Measurements from ENCODE around the gene CALML6. TPM values are rescaled to one million over a fixed set of nuclear protein-coding genes. Genes with fewer than 3 reads are reported as not detected.

Gene CALML6
- total RNA-seq, 4 donors from 2014 or later, result 0.13 TPM; not detected in 3

- Histone ChIP-seq H3K27ac (no peak overlapping the region), H3K36me3 (no peaks in the 10 kb centered on the region), H3K4me3 (replicated peaks in 1 of 3) (no peak overlapping the region), H3K27me3 (no peaks in the 10 kb centered on the region), H3K9me3 (no peaks in the 10 kb centered on the region), H3K4me1 (peaks cover 3 to 7% of the 10 kb centered on the region in 2 donors)
- WGBS, 2 donors, result 71 to 78% methylated on average over 19 of the region's 19 CpGs
- intact Hi-C loops (cut with DNase I), result no loop called here
- no peak for TF ChIP-seq POLR2A (IDR thresholded peaks at IDR 0.05)
- TF ChIP-seq, protein P1, sequence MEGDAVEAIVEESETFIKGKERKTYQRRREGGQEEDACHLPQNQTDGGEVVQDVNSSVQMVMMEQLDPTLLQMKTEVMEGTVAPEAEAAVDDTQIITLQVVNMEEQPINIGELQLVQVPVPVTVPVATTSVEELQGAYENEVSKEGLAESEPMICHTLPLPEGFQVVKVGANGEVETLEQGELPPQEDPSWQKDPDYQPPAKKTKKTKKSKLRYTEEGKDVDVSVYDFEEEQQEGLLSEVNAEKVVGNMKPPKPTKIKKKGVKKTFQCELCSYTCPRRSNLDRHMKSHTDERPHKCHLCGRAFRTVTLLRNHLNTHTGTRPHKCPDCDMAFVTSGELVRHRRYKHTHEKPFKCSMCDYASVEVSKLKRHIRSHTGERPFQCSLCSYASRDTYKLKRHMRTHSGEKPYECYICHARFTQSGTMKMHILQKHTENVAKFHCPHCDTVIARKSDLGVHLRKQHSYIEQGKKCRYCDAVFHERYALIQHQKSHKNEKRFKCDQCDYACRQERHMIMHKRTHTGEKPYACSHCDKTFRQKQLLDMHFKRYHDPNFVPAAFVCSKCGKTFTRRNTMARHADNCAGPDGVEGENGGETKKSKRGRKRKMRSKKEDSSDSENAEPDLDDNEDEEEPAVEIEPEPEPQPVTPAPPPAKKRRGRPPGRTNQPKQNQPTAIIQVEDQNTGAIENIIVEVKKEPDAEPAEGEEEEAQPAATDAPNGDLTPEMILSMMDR (IDR thresholded peaks at IDR 0.05), result no peak
- DNase-seq, result no peak
These were observed 26.3 kb downstream of the CALML6 start for GRCh38 chr1:1941211-1941841.

DNA sequence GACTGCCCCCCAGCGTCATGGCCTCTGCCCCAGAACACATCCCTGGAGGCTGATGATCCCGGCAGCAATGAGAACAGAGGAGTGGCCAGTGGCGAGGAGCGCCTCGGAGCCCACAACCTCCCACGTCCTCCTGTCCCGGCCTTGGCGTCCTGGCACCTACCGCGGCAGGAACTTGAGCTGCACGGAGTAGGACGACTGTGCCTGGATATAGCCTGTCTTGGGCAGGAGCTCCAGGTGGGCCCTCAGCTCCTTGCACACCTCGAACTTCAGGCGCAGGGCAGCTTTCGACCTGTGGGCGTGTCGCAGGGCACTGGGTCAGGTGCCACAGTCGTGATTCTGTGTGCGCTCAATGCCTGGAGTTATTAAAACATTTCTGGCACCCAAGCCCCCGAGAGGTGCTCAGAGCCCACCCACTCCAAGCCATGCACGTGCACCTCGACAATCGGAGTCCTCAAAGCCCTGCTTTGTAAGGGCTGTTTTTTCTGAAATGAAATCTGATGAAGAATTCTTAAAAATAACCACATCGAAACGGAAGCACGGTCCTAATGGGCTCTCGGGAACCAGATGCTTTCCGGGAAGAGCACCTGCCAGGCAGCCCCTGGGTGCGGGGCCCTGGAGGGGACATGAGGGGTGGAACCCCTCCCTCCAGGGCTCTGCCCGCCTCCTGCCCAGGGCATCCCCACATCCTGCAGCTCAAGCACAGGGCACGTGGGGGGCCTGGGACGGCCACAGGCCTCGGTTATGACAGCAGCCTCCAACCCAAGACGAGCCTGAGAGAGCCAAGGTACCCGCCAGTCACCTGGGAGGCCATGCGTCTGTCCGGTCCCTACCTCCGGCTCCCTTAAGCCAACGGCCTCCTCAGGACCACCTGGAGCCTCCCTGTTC, 27.1 kb downstream of the CALML6 start:
- TF ChIP-seq, protein P1 (IDR thresholded peaks at IDR 0.05), result no peak
- TF ChIP-seq POLR2A (IDR thresholded peaks at IDR 0.05), result no peak
- Histone ChIP-seq H3K4me1 (peaks cover 6 to 15% of the 10 kb centered on the region in 2 donors), H3K9me3 (no peaks in the 10 kb centered on the region), H3K4me3 (replicated peaks in 1 of 3) (no peak overlapping the region), H3K27ac (no peak overlapping the region), H3K36me3 (no peaks in the 10 kb centered on the region), H3K27me3 (no peaks in the 10 kb centered on the region)
- DNase-seq, result no peak
- intact Hi-C loops (cut with DNase I), result no loop called here
- WGBS, 2 donors, result 78 to 89% methylated on average over 26 to 39 of the region's 39 CpGs

- no peak for DNase-seq
- Histone ChIP-seq H3K27ac (no peak overlapping the region), H3K9me3 (no peaks in the 10 kb centered on the region), H3K4me1 (peaks cover 10 to 22% of the 10 kb centered on the region in 2 donors), H3K4me3 (replicated peaks in 1 of 3) (no peak overlapping the region), H3K36me3 (no peaks in the 10 kb centered on the region), H3K27me3 (no peaks in the 10 kb centered on the region)
- 77 to 90% methylated on average over 11 to 30 of the region's 45 CpGs for WGBS, 2 donors
- TF ChIP-seq POLR2A (IDR thresholded peaks at IDR 0.05), result no peak
- TF ChIP-seq, protein P1 (IDR thresholded peaks at IDR 0.05), result no peak
- intact Hi-C loops (cut with DNase I), result no loop called here
These were observed 27.9 kb downstream of the CALML6 start for GRCh38 chr1:1942753-1943656.

- WGBS, 2 donors, result 15 to 30% methylated on average over 13 to 16 of the region's 37 CpGs
- Histone ChIP-seq H3K4me3 (replicated peaks in 1 of 3) (no peak overlapping the region), H3K27ac (no peak overlapping the region), H3K4me1 (peaks cover 10 to 22% of the 10 kb centered on the region in 2 donors), H3K27me3 (no peaks in the 10 kb centered on the region), H3K9me3 (no peaks in the 10 kb centered on the region), H3K36me3 (no peaks in the 10 kb centered on the region)
- TF ChIP-seq POLR2A (IDR thresholded peaks at IDR 0.05), result no peak
- TF ChIP-seq, protein P1 (IDR thresholded peaks at IDR 0.05), result peak; percentile 65 to 96 (median 80)
- intact Hi-C loops (cut with DNase I), result no loop called here
- DNase-seq, result peak; percentile 47 to 57
These were observed 28.9 kb downstream of the CALML6 start for GRCh38 chr1:1943834-1944570.

Data from thyroid gland (tissue), 4 donors.